ENCODE data around the gene STAT5B.
"Not testable (repeated sequence)": the region's sequence is repeated elsewhere in the genome, so short reads cannot be mapped to it uniquely, and the experiment has no call there.

Gene STAT5B

DNA sequence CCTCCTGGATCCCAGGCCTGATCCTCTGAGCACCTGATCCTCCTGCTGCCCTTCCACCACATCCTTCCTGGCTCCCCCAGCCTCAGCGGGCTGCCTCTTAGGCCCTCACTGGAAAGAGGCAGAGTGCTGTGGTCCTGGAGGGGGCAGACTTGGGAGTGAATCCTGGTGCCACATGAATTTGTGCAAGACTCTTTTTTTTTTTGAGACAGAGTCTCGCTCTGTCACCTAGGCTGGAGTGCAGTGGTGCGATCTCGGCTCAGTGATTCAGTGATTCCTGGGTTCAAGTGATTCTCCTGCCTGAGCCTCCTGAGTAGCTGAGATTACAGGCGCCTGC, 84.9 kb downstream of the STAT5B start:
- no peak overlapping the region for H3K4me3 ChIP-seq (ENCODE audit: low read depth, low read length)
- H3K27me3 ChIP-seq (ENCODE audit: control insufficient read depth, insufficient read depth, low read length), result no peaks in the 10 kb centered on the region
- peaks cover 3% of the 10 kb centered on the region; the same call in 1 of the 2 replicates for H3K4me1 ChIP-seq (ENCODE audit: control insufficient read depth, insufficient read depth, low read length)
- H3K36me3 ChIP-seq (ENCODE audit: control insufficient read depth, insufficient read depth, low read length), result no peaks in the 10 kb centered on the region
- H3K9me3 ChIP-seq (ENCODE audit: control insufficient read depth, insufficient read depth, low read length), result no peaks in the 10 kb centered on the region
- no peak overlapping the region for H3K27ac ChIP-seq (ENCODE audit: low read depth, low read length)
- H3K9ac ChIP-seq (ENCODE audit: low read depth, low read length), result no peak overlapping the region

GRCh38 chr17:42190491-42191274, 85.5 kb downstream of the STAT5B start:
- H3K4me1 ChIP-seq (ENCODE audit: control insufficient read depth, insufficient read depth, low read length), result peaks cover 3% of the 10 kb centered on the region; the same call in 1 of the 2 replicates
- peaks cover 3% of the 10 kb centered on the region for H3K27me3 ChIP-seq (ENCODE audit: control insufficient read depth, insufficient read depth, low read length)
- no peak overlapping the region for H3K4me3 ChIP-seq (ENCODE audit: low read depth, low read length)
- no peak overlapping the region for H3K9ac ChIP-seq (ENCODE audit: low read depth, low read length)
- H3K27ac ChIP-seq (ENCODE audit: low read depth, low read length), result no peak overlapping the region
- no peaks in the 10 kb centered on the region for H3K9me3 ChIP-seq (ENCODE audit: control insufficient read depth, insufficient read depth, low read length)
- no peaks in the 10 kb centered on the region for H3K36me3 ChIP-seq (ENCODE audit: control insufficient read depth, insufficient read depth, low read length)

DNA sequence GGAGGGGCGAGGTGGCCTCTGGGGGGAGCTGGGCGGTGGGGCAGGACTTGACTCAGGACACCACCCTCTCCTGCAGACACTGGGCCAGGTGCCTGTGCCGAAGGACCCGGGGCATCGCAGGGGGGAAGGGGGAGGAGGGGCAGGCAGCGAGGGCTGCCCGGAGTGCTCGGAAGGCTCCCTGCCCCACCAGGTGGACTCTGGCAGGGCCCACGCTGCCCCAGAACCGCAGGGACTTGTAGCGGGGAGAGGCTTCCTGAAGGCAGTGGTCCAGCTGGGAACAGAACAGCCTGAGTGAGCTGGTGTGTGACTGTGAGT, 86.6 kb downstream of the STAT5B start:
- Histone ChIP-seq H3K27ac (ENCODE audit: low read depth, low read length) (no peak overlapping the region), H3K36me3 (ENCODE audit: control insufficient read depth, insufficient read depth, low read length) (no peaks in the 10 kb centered on the region), H3K9ac (ENCODE audit: low read depth, low read length) (no peak overlapping the region), H3K27me3 (ENCODE audit: control insufficient read depth, insufficient read depth, low read length) (peaks cover 14% of the 10 kb centered on the region), H3K9me3 (ENCODE audit: control insufficient read depth, insufficient read depth, low read length) (no peaks in the 10 kb centered on the region), H3K4me1 (ENCODE audit: control insufficient read depth, insufficient read depth, low read length) (peaks cover 3% of the 10 kb centered on the region; the same call in 1 of the 2 replicates), H3K4me3 (ENCODE audit: low read depth, low read length) (no peak overlapping the region)

DNA sequence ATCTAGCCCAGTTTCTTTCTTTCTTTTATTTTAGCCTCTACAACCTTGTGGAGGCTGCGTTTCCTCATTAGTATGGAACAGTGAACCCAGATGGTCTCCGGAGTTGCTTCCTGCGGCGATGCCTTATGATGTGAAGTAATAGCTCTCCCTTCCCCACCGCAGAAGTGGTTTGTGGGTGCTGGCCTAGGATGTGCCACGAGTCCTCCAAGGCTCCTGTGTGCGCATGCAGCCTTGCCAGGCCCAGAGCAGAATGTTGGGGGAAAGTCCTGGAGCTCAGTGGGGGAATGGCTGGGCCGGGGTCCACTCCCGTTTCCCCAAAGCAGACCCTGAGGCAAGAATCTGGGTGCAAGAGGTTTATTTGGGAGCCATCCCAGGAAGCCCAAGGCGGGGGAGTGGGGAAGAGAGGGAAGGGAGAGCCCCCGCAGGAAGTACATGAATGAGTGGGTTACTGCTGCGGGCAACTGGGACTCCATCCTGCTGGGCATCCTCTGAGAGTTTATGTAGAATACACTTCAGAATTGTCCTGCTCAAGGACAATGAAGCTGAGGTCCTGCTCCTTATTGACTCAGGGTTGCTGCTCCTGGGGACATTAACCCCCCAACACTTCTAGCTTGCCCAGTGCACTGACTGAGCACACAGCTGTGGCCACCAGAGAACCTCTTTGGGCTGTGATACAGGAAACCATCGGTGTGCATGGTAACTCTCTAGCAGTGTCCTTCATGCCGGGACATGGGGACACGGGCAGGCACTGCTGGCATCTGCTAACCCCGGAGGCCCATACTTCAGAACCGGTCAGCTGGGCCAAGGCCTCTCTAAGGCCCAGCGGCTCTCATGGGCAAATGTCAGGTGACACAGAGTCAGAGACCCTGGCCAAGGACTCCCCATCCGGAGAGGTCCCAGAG, 87.2 kb downstream of the STAT5B start:
- H3K27ac ChIP-seq (ENCODE audit: low read depth, low read length), result no peak overlapping the region
- H3K4me1 ChIP-seq (ENCODE audit: control insufficient read depth, insufficient read depth, low read length), result no peaks in the 10 kb centered on the region; the same call in 1 of the 2 replicates
- H3K36me3 ChIP-seq (ENCODE audit: control insufficient read depth, insufficient read depth, low read length), result no peaks in the 10 kb centered on the region
- no peak overlapping the region for H3K9ac ChIP-seq (ENCODE audit: low read depth, low read length)
- H3K4me3 ChIP-seq (ENCODE audit: low read depth, low read length), result no peak overlapping the region
- H3K9me3 ChIP-seq (ENCODE audit: control insufficient read depth, insufficient read depth, low read length), result no peaks in the 10 kb centered on the region
- H3K27me3 ChIP-seq (ENCODE audit: control insufficient read depth, insufficient read depth, low read length), result peaks cover 17% of the 10 kb centered on the region

DNA sequence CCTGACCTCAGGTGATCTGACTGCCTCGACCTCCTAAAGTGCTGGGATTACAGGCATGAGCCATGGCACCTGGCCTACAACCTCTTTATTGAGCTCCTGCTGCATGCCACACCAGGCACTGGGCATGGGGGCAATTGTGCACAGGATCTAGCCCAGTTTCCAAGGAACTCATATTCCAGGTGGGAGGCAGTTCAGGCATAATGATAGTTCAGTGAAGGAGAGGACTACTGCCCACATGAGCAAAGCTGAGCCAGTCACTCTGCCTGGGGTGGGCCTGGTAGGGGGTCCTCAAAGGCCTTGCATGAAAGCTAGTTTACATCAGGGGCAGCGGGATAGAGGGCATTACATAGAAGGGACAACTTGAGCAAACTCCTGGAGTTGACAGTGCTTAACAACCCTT, 88.4 kb downstream of the STAT5B start:
- H3K27me3 ChIP-seq (ENCODE audit: control insufficient read depth, insufficient read depth, low read length), result peaks cover 29% of the 10 kb centered on the region
- no peaks in the 10 kb centered on the region for H3K36me3 ChIP-seq (ENCODE audit: control insufficient read depth, insufficient read depth, low read length)
- H3K9me3 ChIP-seq (ENCODE audit: control insufficient read depth, insufficient read depth, low read length), result no peaks in the 10 kb centered on the region
- H3K4me3 ChIP-seq (ENCODE audit: low read depth, low read length), result no peak overlapping the region
- H3K9ac ChIP-seq (ENCODE audit: low read depth, low read length), result no peak overlapping the region
- no peak overlapping the region for H3K27ac ChIP-seq (ENCODE audit: low read depth, low read length)
- peaks cover 2% of the 10 kb centered on the region; the same call in 1 of the 2 replicates for H3K4me1 ChIP-seq (ENCODE audit: control insufficient read depth, insufficient read depth, low read length)

DNA sequence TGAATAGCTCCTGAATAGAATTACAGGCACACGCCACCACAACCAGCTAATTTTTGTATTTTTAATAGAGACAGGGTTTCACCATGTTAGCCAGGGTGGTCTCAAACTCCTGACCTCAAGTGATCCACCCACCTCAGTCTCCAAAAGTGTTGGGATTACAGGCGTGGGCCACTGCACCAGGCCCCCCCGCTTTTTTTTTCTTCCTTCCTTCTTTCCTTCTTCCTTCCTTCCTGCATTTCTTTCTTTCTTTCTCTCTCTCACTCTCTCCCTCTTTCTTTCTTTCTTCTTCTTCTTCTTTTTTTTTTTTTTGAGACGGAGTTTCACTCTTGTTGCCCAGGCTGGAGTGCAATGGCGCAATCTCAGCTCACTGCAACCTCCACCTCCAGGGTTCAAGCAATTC, 90.0 kb downstream of the STAT5B start:
- not testable (repeated sequence) for H3K4me3 ChIP-seq (ENCODE audit: low read depth, low read length); H3K9me3 ChIP-seq (ENCODE audit: control insufficient read depth, insufficient read depth, low read length); H3K4me1 ChIP-seq (ENCODE audit: control insufficient read depth, insufficient read depth, low read length); H3K36me3 ChIP-seq (ENCODE audit: control insufficient read depth, insufficient read depth, low read length); H3K27ac ChIP-seq (ENCODE audit: low read depth, low read length); H3K9ac ChIP-seq (ENCODE audit: low read depth, low read length)
- H3K27me3 ChIP-seq (ENCODE audit: control insufficient read depth, insufficient read depth, low read length), result peaks cover 45% of the 10 kb centered on the region

DNA sequence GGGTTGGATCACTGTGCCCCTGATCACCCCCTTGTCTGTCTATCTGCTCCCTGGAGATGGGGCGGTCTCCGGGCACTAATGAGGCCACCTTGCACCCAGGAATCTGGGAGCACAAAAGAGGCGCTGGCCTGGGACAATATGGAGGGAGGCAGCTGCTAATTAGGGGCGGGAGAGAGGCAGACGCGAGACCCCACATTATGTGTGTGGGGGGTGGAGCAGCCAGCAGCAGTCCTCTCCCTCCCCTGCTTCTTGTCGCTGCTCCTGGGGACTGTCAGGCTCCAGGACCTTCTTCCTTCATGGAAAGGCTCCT, 90.6 kb downstream of the STAT5B start:
- Histone ChIP-seq H3K4me1 (ENCODE audit: control insufficient read depth, insufficient read depth, low read length) (peaks cover 2% of the 10 kb centered on the region; the same call in 1 of the 2 replicates), H3K4me3 (ENCODE audit: low read depth, low read length) (no peak overlapping the region), H3K9ac (ENCODE audit: low read depth, low read length) (no peak overlapping the region), H3K27ac (ENCODE audit: low read depth, low read length) (no peak overlapping the region), H3K9me3 (ENCODE audit: control insufficient read depth, insufficient read depth, low read length) (no peaks in the 10 kb centered on the region), H3K36me3 (ENCODE audit: control insufficient read depth, insufficient read depth, low read length) (no peaks in the 10 kb centered on the region), H3K27me3 (ENCODE audit: control insufficient read depth, insufficient read depth, low read length) (peaks cover 51% of the 10 kb centered on the region)

- H3K4me1 ChIP-seq (ENCODE audit: control insufficient read depth, insufficient read depth, low read length), result peaks cover 2% of the 10 kb centered on the region; the same call in 1 of the 2 replicates
- no peaks in the 10 kb centered on the region for H3K36me3 ChIP-seq (ENCODE audit: control insufficient read depth, insufficient read depth, low read length)
- no peak within 1 kb of the TSS for H3K9ac ChIP-seq (ENCODE audit: low read depth, low read length)
- no peak within 1 kb of the TSS for H3K27ac ChIP-seq (ENCODE audit: low read depth, low read length)
- no peak within 1 kb of the TSS; the same call in 1 of the 2 replicates for H3K4me3 ChIP-seq (ENCODE audit: low read depth, low read length)
- no peaks in the 10 kb centered on the region for H3K9me3 ChIP-seq (ENCODE audit: control insufficient read depth, insufficient read depth, low read length)
- peaks cover 55% of the 10 kb centered on the region for H3K27me3 ChIP-seq (ENCODE audit: control insufficient read depth, insufficient read depth, low read length)
These were observed 91.2 kb downstream of the STAT5B start, which contains the start of gene HCRT for GRCh38 chr17:42184713-42185620. TSS of gene HCRT (minus strand) at chr17:42185452. CDS start at chr17:42185365, 87 bp downstream.

DNA sequence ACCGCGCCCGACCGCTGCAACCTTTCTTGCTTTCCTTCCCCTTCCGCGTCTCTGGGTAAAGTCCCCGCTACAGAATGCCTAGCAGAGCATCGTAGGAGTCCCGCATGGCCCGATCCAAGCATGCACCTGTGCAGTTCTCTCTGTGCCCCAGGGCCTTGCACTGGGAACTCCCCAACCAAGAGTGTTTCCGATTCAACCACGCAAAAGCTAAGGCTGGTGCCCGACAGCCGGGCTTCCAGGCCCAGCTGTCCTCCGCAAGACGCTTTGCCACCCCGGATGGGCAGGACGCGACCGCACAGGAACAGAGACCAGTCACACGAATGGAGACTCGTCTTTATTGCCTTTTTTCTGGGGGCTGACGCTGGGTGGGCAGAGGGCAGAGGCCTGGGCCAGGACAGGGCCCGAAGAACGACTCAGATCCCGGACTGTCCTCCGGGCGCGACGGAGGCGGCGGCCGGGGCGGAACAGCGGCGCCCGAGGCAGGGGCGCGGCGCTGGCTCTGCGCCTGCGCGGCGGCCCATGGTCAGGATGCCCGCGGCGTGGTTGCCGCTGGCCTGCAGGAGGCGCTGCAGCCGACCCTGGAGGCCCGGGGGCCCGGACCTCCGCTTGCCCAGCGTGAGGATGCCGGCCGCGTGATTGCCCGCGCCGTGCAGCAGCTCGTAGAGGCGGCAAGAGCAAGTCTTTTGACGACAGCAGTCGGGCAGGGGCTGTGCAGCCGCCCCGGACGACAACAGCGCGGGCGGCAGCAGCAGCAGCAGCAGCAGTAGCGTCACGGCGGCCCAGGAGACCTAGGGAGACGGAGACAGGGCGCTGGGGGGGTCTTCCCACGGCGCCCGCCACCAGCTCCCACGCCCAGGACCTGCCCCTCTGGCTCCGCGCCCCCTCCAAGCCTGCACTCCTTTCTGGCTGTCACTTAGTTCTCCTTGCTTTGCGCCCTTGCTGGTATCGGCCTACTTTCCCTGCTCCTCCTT, 92.2 kb downstream of the STAT5B start:
- Histone ChIP-seq H3K4me3 (ENCODE audit: low read depth, low read length) (peak overlapping the region; percentile 76), H3K9ac (ENCODE audit: low read depth, low read length) (peak overlapping the region; percentile 44; the same call in 1 of the 2 replicates), H3K36me3 (ENCODE audit: control insufficient read depth, insufficient read depth, low read length) (no peaks in the 10 kb centered on the region), H3K27ac (ENCODE audit: low read depth, low read length) (no peak overlapping the region), H3K27me3 (ENCODE audit: control insufficient read depth, insufficient read depth, low read length) (peaks cover 60% of the 10 kb centered on the region), H3K4me1 (ENCODE audit: control insufficient read depth, insufficient read depth, low read length) (peaks cover 2% of the 10 kb centered on the region; the same call in 1 of the 2 replicates), H3K9me3 (ENCODE audit: control insufficient read depth, insufficient read depth, low read length) (no peaks in the 10 kb centered on the region)

Data from HUES48 (cell line).